Neural crest cell (in vitro differentiated cells): ENCODE results near the gene RALGAPA2. TPM values are rescaled to one million over a fixed set of nuclear protein-coding genes. Genes with fewer than 3 reads are reported as not detected.
A peak's percentile ranks its signal among the peaks of the same experiment; 100 is the strongest.

Experiments
- DNase-seq: peaks from one replicate; pipeline ENCODE4 v3.0.0; 2021; ENCODE audit warnings: low read depth, mixed read lengths, low spot score
- H3K27ac Mint-ChIP-seq: one replicate; pipeline ENCODE4 v1.8.0; 2021; ENCODE audit warnings: mild to moderate bottlenecking, mixed read lengths; ENCODE audit not compliant: unreplicated experiment
- H3K27me3 Mint-ChIP-seq: 2 replicates; pipeline ENCODE4 v1.8.0; 2021; ENCODE audit warnings: low read depth, mild to moderate bottlenecking, mixed read lengths
- H3K36me3 Mint-ChIP-seq: 2 replicates; pipeline ENCODE4 v1.8.0; 2021; ENCODE audit warnings: low read depth, mild to moderate bottlenecking, mixed read lengths
- H3K4me1 Mint-ChIP-seq: 2 replicates; pipeline ENCODE4 v1.8.0; 2021; ENCODE audit warnings: mixed read lengths
- H3K4me3 Mint-ChIP-seq: one replicate; pipeline ENCODE4 v1.8.0; 2021; ENCODE audit warnings: mild to moderate bottlenecking, mixed read lengths
- H3K9me3 Mint-ChIP-seq: 2 replicates; pipeline ENCODE4 v1.8.0; 2021; ENCODE audit warnings: mixed read lengths
- CTCF ChIP-seq: fragments of 200-600 bp; sonication (generic); conservative IDR thresholded peaks from 2 replicates; pipeline ENCODE4 v1.5.0; 2021; ENCODE audit warnings: antibody characterized with exemption, mild to moderate bottlenecking
- total RNA-seq: library from RNA; stranded (reverse); gene quantifications from 2 replicates; pipeline ENCODE4 v1.2.1, GENCODE V29; 2021

RALGAPA2 gene
- total RNA-seq, 1 donor from 2014 or later, result 29.3 TPM

GRCh38 chr20:20668639-20669038, 43.8 kb downstream of the RALGAPA2 start:
- DNase-seq, result no peak
- H3K27me3 Mint-ChIP-seq, result no peaks in the 10 kb centered on the region
- H3K4me3 Mint-ChIP-seq, result no peak overlapping the region
- H3K36me3 Mint-ChIP-seq, result peaks cover 3% of the 10 kb centered on the region
- no peaks in the 10 kb centered on the region for H3K9me3 Mint-ChIP-seq
- no peak overlapping the region for H3K27ac Mint-ChIP-seq
- H3K4me1 Mint-ChIP-seq, result peaks cover 16% of the 10 kb centered on the region
- no peak for TF ChIP-seq CTCF

- Mint-ChIP-seq H3K9me3 (no peaks in the 10 kb centered on the region), H3K36me3 (no peaks in the 10 kb centered on the region), H3K27ac (peak overlapping the region; percentile 41), H3K4me1 (peaks cover 16% of the 10 kb centered on the region), H3K27me3 (no peaks in the 10 kb centered on the region), H3K4me3 (no peak overlapping the region)
- no peak for TF ChIP-seq CTCF
- no peak for DNase-seq
Observed at GRCh38 chr20:20666359-20666758, 46.1 kb downstream of the RALGAPA2 start.

DNA sequence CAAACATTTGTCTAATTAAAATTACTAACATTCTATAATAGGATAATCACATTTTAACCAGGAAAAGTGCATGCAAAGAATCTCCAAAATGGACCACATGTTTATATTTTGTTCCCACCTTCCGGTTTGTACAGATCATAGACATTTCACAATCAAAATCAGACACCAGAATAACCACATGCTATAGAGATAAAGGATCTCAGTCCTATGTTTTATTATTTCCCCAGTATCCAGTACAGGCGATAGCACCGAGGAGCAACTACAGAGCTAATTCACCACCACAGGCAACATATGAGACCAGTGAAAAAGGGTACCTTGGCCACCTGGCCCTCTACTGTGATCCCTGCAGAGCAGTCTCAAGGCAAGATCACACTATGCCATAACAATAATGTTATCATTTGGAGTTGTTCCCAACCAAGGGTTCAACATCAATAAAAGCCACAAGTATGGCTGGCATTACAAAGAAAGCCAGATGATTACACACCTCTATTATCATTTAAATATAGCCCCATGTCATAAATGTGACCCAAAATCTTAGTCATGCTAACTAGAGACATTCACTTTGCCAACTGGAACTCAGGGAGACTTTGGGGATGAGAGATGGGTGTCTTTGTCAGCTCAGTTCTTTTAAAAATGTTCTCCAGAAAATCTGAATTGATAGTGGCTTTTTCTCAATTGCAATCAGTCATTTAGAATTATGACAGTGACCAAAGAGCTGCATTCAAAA, 46.7 kb downstream of the RALGAPA2 start:
- Mint-ChIP-seq H3K4me1 (peaks cover 16% of the 10 kb centered on the region), H3K9me3 (no peaks in the 10 kb centered on the region), H3K27me3 (no peaks in the 10 kb centered on the region), H3K27ac (no peak overlapping the region), H3K4me3 (no peak overlapping the region), H3K36me3 (no peaks in the 10 kb centered on the region)
- no peak for DNase-seq
- TF ChIP-seq CTCF, result no peak

- no peaks in the 10 kb centered on the region for H3K36me3 Mint-ChIP-seq
- H3K4me3 Mint-ChIP-seq, result no peak overlapping the region
- DNase-seq, result no peak
- H3K27me3 Mint-ChIP-seq, result no peaks in the 10 kb centered on the region
- no peaks in the 10 kb centered on the region for H3K9me3 Mint-ChIP-seq
- peaks cover 16% of the 10 kb centered on the region for H3K4me1 Mint-ChIP-seq
- H3K27ac Mint-ChIP-seq, result no peak overlapping the region
- peak; percentile 71 for TF ChIP-seq CTCF
Observed at GRCh38 chr20:20664795-20665589, 47.5 kb downstream of the RALGAPA2 start.

DNA sequence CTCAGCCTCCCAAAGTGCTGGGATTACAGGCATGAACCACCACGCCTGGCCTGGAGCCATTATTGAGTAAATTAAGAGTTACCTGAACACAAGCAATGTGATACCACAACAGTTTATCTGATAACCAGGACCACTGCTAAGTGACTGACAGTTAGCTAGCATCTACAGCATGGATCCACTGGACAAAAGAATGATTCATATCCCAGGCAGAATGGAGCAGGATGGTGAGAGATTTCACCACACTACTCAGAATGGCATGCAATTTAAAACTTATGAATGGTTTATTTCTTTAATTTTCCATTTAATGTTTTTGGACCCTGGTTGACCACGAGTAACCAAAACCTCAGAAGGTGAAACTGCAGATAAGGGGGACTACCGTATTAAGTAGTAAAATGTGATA, 48.6 kb downstream of the RALGAPA2 start:
- DNase-seq, result no peak
- Mint-ChIP-seq H3K27me3 (no peaks in the 10 kb centered on the region), H3K36me3 (no peaks in the 10 kb centered on the region), H3K4me3 (no peak overlapping the region), H3K9me3 (no peaks in the 10 kb centered on the region), H3K4me1 (peaks cover 16% of the 10 kb centered on the region), H3K27ac (no peak overlapping the region)
- no peak for TF ChIP-seq CTCF
